ENCODE data around the gene ARHGEF3. TPM values are rescaled to one million over a fixed set of nuclear protein-coding genes. Genes with fewer than 3 reads are reported as not detected.
"Not testable (repeated sequence)": the region's sequence is repeated elsewhere in the genome, so short reads cannot be mapped to it uniquely, and the experiment has no call there.

ARHGEF3 gene
- total and polyA plus RNA-seq, 4 donors = 18.6 to 25.9 (median 24.1) TPM

DNA sequence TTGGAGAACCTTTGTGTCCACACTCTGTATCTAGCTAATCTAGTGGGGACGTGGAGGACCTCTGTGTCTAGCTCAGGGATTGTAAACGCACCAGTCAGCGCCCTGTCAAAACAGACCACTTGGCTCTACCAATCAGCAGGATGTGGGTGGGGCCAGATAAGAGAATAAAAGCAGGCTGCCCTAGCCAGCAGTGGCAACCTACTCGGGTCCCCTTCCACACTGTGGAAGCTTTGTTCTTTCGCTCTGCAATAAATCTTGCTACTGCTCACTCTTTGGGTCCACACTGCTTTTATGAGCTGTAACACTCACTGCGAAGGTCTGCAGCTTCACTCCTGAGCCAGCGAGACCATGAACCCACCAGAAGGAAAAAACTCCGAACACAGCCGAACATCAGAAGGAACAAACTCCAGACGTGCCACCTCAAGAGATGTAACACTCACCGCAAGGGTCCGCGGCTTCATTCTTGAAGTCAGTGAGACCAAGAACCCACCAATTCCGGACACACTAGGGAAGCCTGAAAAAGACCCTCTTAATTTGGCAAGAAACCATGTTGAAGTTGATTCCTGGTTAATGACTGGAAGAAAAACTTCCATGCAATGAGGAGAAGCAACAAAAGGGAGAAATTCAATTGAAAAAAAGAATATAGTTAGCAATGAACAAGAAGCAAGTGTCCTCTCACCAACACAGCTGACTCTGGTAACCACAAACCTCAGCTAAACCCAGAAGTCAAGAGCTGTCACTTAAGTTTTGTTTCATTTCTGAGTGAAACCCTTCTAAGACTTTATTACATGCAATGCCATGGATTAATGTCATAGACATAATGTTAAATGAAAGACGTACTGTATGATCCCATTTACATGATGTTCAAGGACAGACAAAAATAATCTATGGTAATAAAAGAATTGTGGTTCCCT lies 109.0 kb downstream of the ARHGEF3 start:
- not testable (repeated sequence) for H3K4me3 ChIP-seq (ENCODE audit: low read depth, low read length); H3K9me3 ChIP-seq (ENCODE audit: control insufficient read depth, insufficient read depth, low read length); H3K4me1 ChIP-seq (ENCODE audit: control insufficient read depth, insufficient read depth, low read length); H3K27me3 ChIP-seq (ENCODE audit: control insufficient read depth, insufficient read depth, low read length); DNase-seq (ENCODE audit: low read depth in 4 of 6, low spot score in 6 of 6); H3K27ac ChIP-seq (ENCODE audit: low read depth, low read length); H3K36me3 ChIP-seq (ENCODE audit: control insufficient read depth, insufficient read depth, low read length)
- 60% methylated on average over 1 of the region's 15 CpGs for WGBS (ENCODE audit: insufficient coverage)

DNA sequence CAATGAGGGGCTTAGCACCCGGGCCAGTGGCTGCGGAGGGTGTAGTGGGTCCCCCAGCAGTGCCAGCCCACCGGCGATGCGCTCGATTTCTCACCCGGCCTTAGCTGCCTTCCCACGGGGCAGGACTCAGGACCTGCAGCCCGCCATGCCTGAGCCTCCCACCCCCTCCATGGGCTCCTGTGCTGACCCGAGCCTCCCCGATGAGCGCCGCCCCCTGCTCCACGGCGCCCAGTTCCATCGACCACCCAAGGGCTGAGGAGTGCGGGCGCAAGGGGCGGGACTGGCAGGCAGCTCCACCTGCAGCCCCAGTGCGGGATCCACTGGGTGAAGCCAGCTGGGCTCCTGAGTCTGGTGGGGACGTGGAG lies 109.8 kb downstream of the ARHGEF3 start:
- 100% methylated on average over 4 of the region's 21 CpGs for WGBS (ENCODE audit: insufficient coverage)
- not testable (repeated sequence) for H3K4me3 ChIP-seq (ENCODE audit: low read depth, low read length); H3K4me1 ChIP-seq (ENCODE audit: control insufficient read depth, insufficient read depth, low read length); DNase-seq (ENCODE audit: low read depth in 4 of 6, low spot score in 6 of 6); H3K27ac ChIP-seq (ENCODE audit: low read depth, low read length); H3K9me3 ChIP-seq (ENCODE audit: control insufficient read depth, insufficient read depth, low read length); H3K36me3 ChIP-seq (ENCODE audit: control insufficient read depth, insufficient read depth, low read length); H3K27me3 ChIP-seq (ENCODE audit: control insufficient read depth, insufficient read depth, low read length)

DNA sequence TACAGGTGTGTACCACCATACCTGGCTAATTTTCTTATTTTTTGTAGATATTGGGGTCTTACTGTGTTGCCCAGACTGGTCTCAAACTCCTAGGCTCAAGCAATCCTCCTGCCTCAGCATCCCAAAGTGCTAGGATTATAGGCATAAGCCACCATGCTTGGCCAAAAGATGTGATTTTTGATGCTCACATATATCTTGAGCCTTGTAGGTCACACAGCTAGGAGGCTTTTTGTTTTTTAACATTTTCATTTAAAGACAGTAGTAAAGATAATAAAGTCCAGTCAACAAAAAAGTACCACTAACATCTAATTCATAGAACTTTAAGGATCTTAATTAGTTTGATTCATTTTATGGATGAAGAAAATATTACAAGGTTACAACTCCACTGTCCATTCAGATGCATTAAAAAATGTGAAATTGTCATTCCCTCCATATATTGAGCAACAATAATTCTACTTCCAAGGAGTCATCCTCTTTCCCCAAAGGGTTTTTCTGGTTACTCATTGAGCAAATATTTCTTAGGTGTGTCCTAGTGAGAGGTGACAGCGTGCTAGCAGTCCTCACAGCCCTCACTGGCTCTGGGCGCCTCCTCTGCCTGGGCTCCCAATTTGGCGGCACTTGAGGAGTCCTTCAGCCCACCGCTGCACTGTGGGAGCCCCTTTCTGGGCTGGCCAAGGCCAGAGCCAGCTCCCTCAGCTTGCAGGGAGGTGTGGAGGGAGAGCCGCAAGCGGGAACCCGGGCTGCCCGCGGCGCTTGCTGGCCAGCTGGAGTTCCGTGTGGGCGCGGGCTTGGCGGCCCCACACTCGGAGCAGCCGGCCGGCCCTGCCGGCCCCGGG lies 110.4 kb downstream of the ARHGEF3 start:
- no peak overlapping the region for H3K4me3 ChIP-seq (ENCODE audit: low read depth, low read length)
- 98% methylated on average over 16 of the region's 19 CpGs for WGBS (ENCODE audit: insufficient coverage)
- H3K27me3 ChIP-seq (ENCODE audit: control insufficient read depth, insufficient read depth, low read length) = no peaks in the 10 kb centered on the region
- no peak overlapping the region for H3K27ac ChIP-seq (ENCODE audit: low read depth, low read length)
- H3K36me3 ChIP-seq (ENCODE audit: control insufficient read depth, insufficient read depth, low read length) = no peaks in the 10 kb centered on the region
- H3K9me3 ChIP-seq (ENCODE audit: control insufficient read depth, insufficient read depth, low read length) = no peaks in the 10 kb centered on the region
- no peaks in the 10 kb centered on the region for H3K4me1 ChIP-seq (ENCODE audit: control insufficient read depth, insufficient read depth, low read length)
- no peak for DNase-seq (ENCODE audit: low read depth in 4 of 6, low spot score in 6 of 6)

DNA sequence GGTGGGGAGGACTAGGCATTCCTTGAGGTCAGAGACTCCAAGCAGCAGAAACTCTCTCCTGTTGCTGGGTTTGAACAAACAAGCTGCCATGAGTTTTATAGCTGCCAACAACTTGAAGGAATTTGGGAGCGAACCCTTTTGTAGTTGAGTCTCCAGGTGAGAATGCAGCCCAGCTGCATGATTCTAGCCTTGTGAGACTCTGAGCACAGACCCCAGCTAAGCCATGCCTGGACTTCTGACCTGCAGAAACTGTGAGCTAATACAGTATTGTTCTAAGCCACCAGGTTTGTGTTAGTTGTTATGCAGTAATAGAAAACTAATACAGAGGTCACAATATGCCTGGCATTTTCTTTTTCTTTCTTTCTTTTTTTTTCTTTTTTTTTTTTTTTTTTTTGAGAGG lies 112.4 kb downstream of the ARHGEF3 start:
- no peaks in the 10 kb centered on the region for H3K27me3 ChIP-seq (ENCODE audit: control insufficient read depth, insufficient read depth, low read length)
- no peak overlapping the region for H3K4me3 ChIP-seq (ENCODE audit: low read depth, low read length)
- no peak for DNase-seq (ENCODE audit: low read depth in 4 of 6, low spot score in 6 of 6)
- WGBS (ENCODE audit: insufficient coverage) = 92% methylated on average over 1 of the region's 1 CpG
- H3K9me3 ChIP-seq (ENCODE audit: control insufficient read depth, insufficient read depth, low read length) = no peaks in the 10 kb centered on the region
- H3K27ac ChIP-seq (ENCODE audit: low read depth, low read length) = no peak overlapping the region
- H3K4me1 ChIP-seq (ENCODE audit: control insufficient read depth, insufficient read depth, low read length) = no peaks in the 10 kb centered on the region
- no peaks in the 10 kb centered on the region for H3K36me3 ChIP-seq (ENCODE audit: control insufficient read depth, insufficient read depth, low read length)

DNA sequence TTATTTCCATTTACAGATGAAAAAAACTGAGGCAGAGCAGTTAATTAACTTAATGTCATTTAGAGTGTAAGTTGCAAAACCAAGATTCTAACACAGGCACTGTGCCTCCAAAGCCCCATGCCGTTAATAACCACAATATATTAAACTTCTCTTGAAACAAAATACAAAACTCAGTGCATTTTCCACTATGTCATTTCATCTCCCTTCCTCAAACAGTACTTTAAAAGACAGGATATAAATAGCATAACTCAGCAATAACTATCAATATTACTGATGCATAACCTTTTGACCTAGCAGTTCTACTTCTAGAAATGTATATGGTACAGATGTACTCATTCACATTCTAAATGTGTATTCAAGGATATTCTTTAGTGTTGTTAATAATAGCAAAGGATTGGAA lies 113.6 kb downstream of the ARHGEF3 start:
- H3K9me3 ChIP-seq (ENCODE audit: control insufficient read depth, insufficient read depth, low read length) = peaks cover 2% of the 10 kb centered on the region
- no peaks in the 10 kb centered on the region for H3K36me3 ChIP-seq (ENCODE audit: control insufficient read depth, insufficient read depth, low read length)
- WGBS (ENCODE audit: insufficient coverage) = no CpG with 5 or more reads among the region's 1 CpG
- H3K4me1 ChIP-seq (ENCODE audit: control insufficient read depth, insufficient read depth, low read length) = peaks cover 5% of the 10 kb centered on the region
- no peak overlapping the region for H3K4me3 ChIP-seq (ENCODE audit: low read depth, low read length)
- no peak for DNase-seq (ENCODE audit: low read depth in 4 of 6, low spot score in 6 of 6)
- no peaks in the 10 kb centered on the region for H3K27me3 ChIP-seq (ENCODE audit: control insufficient read depth, insufficient read depth, low read length)
- no peak overlapping the region for H3K27ac ChIP-seq (ENCODE audit: low read depth, low read length)

DNA sequence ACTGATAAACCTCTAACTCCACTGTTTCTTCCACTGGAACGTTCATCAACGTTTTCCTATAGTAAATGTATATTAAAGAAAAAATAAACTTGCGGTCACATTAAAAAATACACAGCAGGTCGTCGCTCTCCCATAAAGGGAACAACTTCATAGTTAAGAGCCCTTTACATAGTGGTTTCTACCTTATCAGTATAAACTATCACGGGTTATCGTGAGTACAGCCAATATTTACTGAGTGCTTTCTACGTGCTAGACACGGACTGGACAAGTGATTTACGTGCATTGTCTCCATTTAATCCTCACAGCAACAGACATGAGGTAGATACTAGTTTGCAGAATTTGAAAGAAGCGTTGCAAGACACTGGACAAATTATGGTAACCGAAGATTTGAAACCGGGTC lies 117.7 kb downstream of the ARHGEF3 start:
- no peak for DNase-seq (ENCODE audit: low read depth in 4 of 6, low spot score in 6 of 6)
- Histone ChIP-seq H3K4me1 (ENCODE audit: control insufficient read depth, insufficient read depth, low read length) (peaks cover 5% of the 10 kb centered on the region), H3K27ac (ENCODE audit: low read depth, low read length) (no peak overlapping the region), H3K4me3 (ENCODE audit: low read depth, low read length) (no peak overlapping the region), H3K9me3 (ENCODE audit: control insufficient read depth, insufficient read depth, low read length) (peaks cover 2% of the 10 kb centered on the region), H3K36me3 (ENCODE audit: control insufficient read depth, insufficient read depth, low read length) (no peaks in the 10 kb centered on the region), H3K27me3 (ENCODE audit: control insufficient read depth, insufficient read depth, low read length) (no peaks in the 10 kb centered on the region)
- 95% methylated on average over 5 of the region's 13 CpGs for WGBS (ENCODE audit: insufficient coverage)

DNA sequence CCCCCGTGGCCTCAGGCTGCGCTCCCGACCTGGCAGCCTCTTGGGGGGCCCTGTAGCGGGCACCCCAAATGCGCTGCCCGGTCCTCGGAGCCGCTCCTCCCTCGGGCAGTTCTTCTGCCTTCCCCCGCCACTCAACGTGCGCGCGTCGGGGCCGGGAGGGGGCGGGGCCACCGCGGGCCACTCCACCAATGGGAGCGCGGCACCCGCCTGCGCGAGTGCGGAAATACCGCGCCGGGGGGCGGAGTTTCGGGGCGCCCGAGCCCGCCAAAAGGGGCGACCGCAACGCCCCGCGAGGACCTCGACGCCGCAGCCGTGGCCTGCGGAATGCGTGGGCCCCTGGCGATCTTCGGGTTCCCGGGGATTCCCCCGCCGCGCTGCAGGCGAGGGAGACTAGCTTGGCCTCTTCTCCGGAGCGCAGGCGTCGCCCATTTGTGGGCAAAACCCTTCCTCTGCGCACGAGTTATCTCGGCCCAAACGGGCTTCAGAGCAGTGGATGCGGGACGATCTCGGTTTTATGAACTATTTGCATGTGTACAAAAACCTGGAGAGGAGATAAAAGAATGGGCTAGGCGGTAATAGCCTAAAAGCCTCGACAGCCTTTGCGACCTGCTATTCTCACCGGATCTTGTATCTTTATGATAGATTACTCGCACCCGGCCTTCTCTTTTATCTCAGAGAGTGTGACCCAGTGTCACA lies 118.5 kb downstream of the ARHGEF3 start, which contains the start of gene TASOR:
Gene TASOR, minus strand, starts transcription at position 144 of the 696 bp plus-strand sequence. CDS start 259 bp downstream, outside the sequence.
- H3K36me3 ChIP-seq (ENCODE audit: control insufficient read depth, insufficient read depth, low read length) = peaks cover 3% of the 10 kb centered on the region
- no peaks in the 10 kb centered on the region for H3K27me3 ChIP-seq (ENCODE audit: control insufficient read depth, insufficient read depth, low read length)
- H3K4me1 ChIP-seq (ENCODE audit: control insufficient read depth, insufficient read depth, low read length) = peaks cover 8% of the 10 kb centered on the region
- DNase-seq (ENCODE audit: low read depth in 4 of 6, low spot score in 6 of 6) = peak; percentile 44 to 95 (median 70)
- peaks cover 2% of the 10 kb centered on the region for H3K9me3 ChIP-seq (ENCODE audit: control insufficient read depth, insufficient read depth, low read length)
- peak within 1 kb of the TSS; percentile 98 for H3K27ac ChIP-seq (ENCODE audit: low read depth, low read length)
- 18% methylated on average over 68 of the region's 68 CpGs for WGBS (ENCODE audit: insufficient coverage)
- H3K4me3 ChIP-seq (ENCODE audit: low read depth, low read length) = peak within 1 kb of the TSS; percentile 86

DNA sequence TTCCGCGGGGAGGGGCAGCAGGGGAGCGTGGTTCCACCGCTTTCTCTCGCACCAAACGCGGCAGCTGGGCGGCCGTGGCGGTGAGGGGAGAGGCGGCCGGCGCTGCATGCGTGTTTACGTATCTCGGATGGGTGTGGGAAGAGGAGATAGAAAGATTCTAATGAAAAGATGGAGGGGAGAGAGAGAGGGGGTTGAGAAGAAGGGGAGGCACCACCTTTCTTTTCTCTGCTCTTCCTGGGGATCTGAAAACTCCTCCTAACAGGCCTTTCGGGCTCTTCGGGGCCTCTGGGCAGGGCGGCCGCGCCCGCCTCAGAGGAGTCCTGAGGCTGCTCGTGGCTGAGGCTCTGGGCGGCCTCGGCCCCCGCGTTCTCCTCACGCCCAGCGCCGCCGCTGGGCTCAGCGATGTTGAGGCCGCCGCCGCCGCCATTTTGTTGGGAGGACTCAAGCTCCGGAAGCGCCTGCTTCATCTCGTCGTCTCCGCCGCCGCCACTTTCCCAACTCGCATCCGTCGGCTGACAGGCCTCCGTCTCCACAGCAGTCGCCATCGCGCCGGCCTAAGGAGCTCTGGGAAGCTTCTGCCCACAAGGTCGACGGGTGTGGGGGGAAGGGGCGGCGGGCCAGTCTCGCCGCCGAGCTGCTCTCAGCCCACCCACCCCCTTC lies 119.2 kb downstream of the ARHGEF3 start:
- Histone ChIP-seq H3K27me3 (ENCODE audit: control insufficient read depth, insufficient read depth, low read length) (no peaks in the 10 kb centered on the region), H3K4me3 (ENCODE audit: low read depth, low read length) (peak overlapping the region; percentile 86), H3K9me3 (ENCODE audit: control insufficient read depth, insufficient read depth, low read length) (peaks cover 2% of the 10 kb centered on the region), H3K27ac (ENCODE audit: low read depth, low read length) (peak overlapping the region; percentile 98), H3K4me1 (ENCODE audit: control insufficient read depth, insufficient read depth, low read length) (peaks cover 8% of the 10 kb centered on the region), H3K36me3 (ENCODE audit: control insufficient read depth, insufficient read depth, low read length) (peaks cover 3% of the 10 kb centered on the region)
- peak; percentile 53 to 92 (median 67) for DNase-seq (ENCODE audit: low read depth in 4 of 6, low spot score in 6 of 6)
- WGBS (ENCODE audit: insufficient coverage) = 0% methylated on average over 47 of the region's 58 CpGs

DNA sequence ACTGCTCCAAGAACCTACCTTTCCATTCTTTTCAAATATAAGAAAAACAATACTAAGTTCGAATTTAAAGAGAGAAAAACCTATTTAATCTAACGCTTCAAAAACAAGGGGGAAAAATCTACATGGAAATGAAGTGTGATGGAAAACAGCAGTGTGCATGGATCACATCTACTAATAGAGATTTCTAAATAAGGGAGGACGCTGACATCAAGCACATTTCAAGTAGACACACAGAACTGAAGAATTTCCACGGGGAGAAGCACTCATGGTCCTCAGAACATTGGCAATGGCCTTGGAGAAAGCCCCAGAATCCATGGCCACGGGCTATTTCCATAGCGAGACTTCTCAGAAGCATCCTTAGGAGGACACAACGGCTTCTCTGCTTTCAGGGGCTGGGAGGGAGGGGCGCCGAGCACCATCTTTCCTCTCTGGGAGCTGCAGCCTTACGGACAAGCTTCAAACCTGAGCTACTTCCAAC lies 119.7 kb downstream of the ARHGEF3 start:
- Histone ChIP-seq H3K27ac (ENCODE audit: low read depth, low read length) (peak overlapping the region; percentile 98), H3K4me3 (ENCODE audit: low read depth, low read length) (peak overlapping the region; percentile 86), H3K9me3 (ENCODE audit: control insufficient read depth, insufficient read depth, low read length) (peaks cover 2% of the 10 kb centered on the region), H3K4me1 (ENCODE audit: control insufficient read depth, insufficient read depth, low read length) (peaks cover 8% of the 10 kb centered on the region), H3K27me3 (ENCODE audit: control insufficient read depth, insufficient read depth, low read length) (no peaks in the 10 kb centered on the region), H3K36me3 (ENCODE audit: control insufficient read depth, insufficient read depth, low read length) (peaks cover 3% of the 10 kb centered on the region)
- peak in 1 of 6 donors; percentile 29 for DNase-seq (ENCODE audit: low read depth in 4 of 6, low spot score in 6 of 6)
- WGBS (ENCODE audit: insufficient coverage) = 4% methylated on average over 8 of the region's 10 CpGs

Measured in spinal cord (tissue), 10 donors.